Thyroid gland (tissue), 4 donors: ENCODE measurements around the gene PLEKHA8. TPM values are rescaled to one million over a fixed set of nuclear protein-coding genes. Genes with fewer than 3 reads are reported as not detected.

ENCODE experiments used
- DNase-seq, 2 donors: peaks; one replicate each; pipeline ENCODE4 v3.0.0-alpha.2; 2019
- H3K27ac ChIP-seq, 3 donors: fragments of 200-600 bp; sonication (generic); 1 replicate in 2 of 3; 2 replicates in 1 of 3; pipeline ENCODE4 v1.5.1; 2016 to 2019; ENCODE audit warnings: mild to moderate bottlenecking in 1 of 3, moderate library complexity in 1 of 3
- H3K27me3 ChIP-seq: fragments of 200-600 bp; sonication (generic); one replicate; pipeline ENCODE4 v1.5.1; 2019
- H3K36me3 ChIP-seq, 2 donors: fragments of 200-600 bp; sonication (generic); one replicate each; pipeline ENCODE4 v1.5.1; 2016 to 2019
- H3K4me1 ChIP-seq, 2 donors: fragments of 200-600 bp; sonication (generic); one replicate each; pipeline ENCODE4 v1.5.1; 2017 to 2019
- H3K4me3 ChIP-seq, 3 donors: fragments of 200-600 bp; sonication (generic); replicated peaks in 1 of 3; 1 replicate in 2 of 3; 2 replicates in 1 of 3; pipeline ENCODE4 v1.5.1; 2016; ENCODE audit warnings: mild to moderate bottlenecking in 1 of 3
- H3K9me3 ChIP-seq: fragments of 200-600 bp; sonication (generic); one replicate; pipeline ENCODE4 v1.5.1; 2017
- POLR2A ChIP-seq, 2 donors: fragments of 450-650 bp; IDR thresholded peaks; one replicate each; pipeline ENCODE4 v1.6.1; 2017; ENCODE audit warnings: antibody characterized with exemption in 2 of 2, mild to moderate bottlenecking in 2 of 2, moderate library complexity in 1 of 2
- WGBS, 2 donors: methylation state at CpG; one replicate each; pipeline ENCODE4 v1.1.5; 2017; 5-methylcytosine and 5-hydroxymethylcytosine counted together
- intact Hi-C: fragments of 100-400 bp; cut with DNase I; formaldehyde crosslinking; loops from one replicate; pipeline ENCODE4 v1.15.1; 2023
- total RNA-seq, 4 donors: library from RNA; depleted of rRNA; stranded (reverse); fragments of >200 nt; gene quantifications; one replicate each; pipeline ENCODE4 v1.2.3, GENCODE V29; 2016
- TF ChIP-seq, protein P1 (sequence below), 6 experiments: fragments of 200-600 bp in 3 of 6; fragments of 450-650 bp in 3 of 6; sonication (generic) in 3 of 6; IDR thresholded peaks; one replicate each; pipeline ENCODE4 v1.5.1; 2016 to 2019; ENCODE audit warnings: antibody characterized with exemption in 6 of 6, mild to moderate bottlenecking in 2 of 6, inconsistent platforms in 1 of 6, moderate library complexity in 1 of 6

Gene PLEKHA8
- total RNA-seq, 4 donors from 2014 or later = 7.1 to 13.3 (median 8.8) TPM

DNA sequence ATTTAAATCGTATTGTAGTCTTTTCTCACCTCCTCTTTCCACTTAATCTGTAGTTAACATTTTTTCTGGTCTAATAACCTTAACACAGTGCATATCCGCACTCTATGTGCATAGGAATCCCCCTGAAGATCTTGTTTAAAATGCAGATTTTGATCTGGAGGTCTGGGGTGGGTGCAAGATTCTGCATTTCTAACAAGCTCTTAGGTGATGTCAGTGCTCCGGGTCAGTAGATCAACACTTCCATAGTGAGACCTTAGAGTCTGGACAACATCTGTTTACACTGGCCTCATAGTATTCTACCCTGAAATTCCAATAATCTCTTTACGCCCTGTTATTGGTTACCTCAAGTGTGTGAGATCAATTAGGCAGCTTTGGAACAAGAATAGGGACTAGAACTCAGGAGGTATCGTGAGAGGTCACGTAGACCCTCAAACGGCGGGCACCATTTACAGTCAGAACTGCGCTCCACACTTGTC is 434 bp upstream of the PLEKHA8 start:
- no peak for TF ChIP-seq POLR2A (IDR thresholded peaks at IDR 0.05)
- TF ChIP-seq, protein P1, sequence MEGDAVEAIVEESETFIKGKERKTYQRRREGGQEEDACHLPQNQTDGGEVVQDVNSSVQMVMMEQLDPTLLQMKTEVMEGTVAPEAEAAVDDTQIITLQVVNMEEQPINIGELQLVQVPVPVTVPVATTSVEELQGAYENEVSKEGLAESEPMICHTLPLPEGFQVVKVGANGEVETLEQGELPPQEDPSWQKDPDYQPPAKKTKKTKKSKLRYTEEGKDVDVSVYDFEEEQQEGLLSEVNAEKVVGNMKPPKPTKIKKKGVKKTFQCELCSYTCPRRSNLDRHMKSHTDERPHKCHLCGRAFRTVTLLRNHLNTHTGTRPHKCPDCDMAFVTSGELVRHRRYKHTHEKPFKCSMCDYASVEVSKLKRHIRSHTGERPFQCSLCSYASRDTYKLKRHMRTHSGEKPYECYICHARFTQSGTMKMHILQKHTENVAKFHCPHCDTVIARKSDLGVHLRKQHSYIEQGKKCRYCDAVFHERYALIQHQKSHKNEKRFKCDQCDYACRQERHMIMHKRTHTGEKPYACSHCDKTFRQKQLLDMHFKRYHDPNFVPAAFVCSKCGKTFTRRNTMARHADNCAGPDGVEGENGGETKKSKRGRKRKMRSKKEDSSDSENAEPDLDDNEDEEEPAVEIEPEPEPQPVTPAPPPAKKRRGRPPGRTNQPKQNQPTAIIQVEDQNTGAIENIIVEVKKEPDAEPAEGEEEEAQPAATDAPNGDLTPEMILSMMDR (IDR thresholded peaks at IDR 0.05) = no peak
- intact Hi-C loops = loop anchor here (10.0 kb wide), 1 partner anchor 107 kb away; the partner anchor contains the start of gene MTURN
- peak overlapping the region in 2 of 3 donors; percentile 92 to 96 for H3K27ac ChIP-seq
- 6 to 9% methylated on average over 9 of the region's 9 CpGs for WGBS, 2 donors
- H3K27me3 ChIP-seq = no peaks in the 10 kb centered on the region
- no peaks in the 10 kb centered on the region for H3K36me3 ChIP-seq
- peak overlapping the region in 2 of 3 donors; percentile 14 to 89 for H3K4me3 ChIP-seq
- DNase-seq = no peak
- no peaks in the 10 kb centered on the region for H3K9me3 ChIP-seq
- peaks cover 23 to 32% of the 10 kb centered on the region in 2 donors for H3K4me1 ChIP-seq

DNA sequence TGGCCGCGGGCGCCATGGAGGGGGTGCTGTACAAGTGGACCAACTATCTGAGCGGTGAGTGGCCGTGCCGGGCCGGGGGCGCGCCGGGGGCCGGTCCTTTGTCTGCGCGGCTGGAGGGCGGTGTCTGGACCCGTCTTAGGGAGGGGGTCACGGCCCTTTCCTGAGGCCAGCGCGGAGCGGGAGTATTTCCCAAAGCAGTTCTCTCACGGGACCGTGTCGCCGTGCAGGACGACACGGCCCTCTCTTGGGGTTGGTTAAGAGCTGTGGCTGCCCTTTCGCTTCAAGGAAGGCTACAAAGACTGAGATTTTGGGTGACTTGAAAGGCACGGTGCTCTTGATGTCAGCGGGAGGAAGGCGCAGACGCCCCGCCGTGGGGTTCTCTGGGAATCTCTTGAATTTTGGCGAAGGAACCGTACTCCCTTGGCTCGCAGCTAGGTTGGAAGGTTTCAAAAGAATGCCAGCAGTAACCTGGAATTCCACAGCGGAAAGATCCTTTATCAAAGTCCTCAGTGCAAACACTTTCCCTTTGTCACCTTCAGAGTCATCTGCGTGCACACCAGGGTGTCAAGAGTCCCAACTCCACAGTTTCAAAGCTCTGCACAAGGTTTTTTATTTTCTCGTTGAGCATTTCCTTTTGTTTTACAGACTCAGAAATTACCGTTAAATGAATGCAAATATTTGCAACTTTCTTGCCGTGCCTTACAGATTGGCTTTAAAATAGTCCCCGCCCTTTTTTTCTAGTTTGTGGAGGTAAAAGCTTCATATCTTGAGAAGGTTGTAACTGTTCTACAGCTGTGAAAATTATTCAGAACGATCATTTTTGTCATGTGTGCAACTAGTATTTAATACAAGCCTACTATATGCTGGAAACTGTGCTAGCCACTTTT is 780 bp downstream of the PLEKHA8 start:
- Histone ChIP-seq H3K9me3 (no peaks in the 10 kb centered on the region), H3K4me3 (peak overlapping the region; percentile 71 to 89 (median 72)), H3K27me3 (no peaks in the 10 kb centered on the region), H3K27ac (peak overlapping the region; percentile 40 to 96 (median 92)), H3K36me3 (no peaks in the 10 kb centered on the region), H3K4me1 (peaks cover 23 to 35% of the 10 kb centered on the region in 2 donors)
- WGBS, 2 donors = 1% methylated on average over 10 to 19 of the region's 42 CpGs
- TF ChIP-seq POLR2A (IDR thresholded peaks at IDR 0.05) = no peak
- TF ChIP-seq, protein P1 (IDR thresholded peaks at IDR 0.05) = peak in 2 of 6 experiments; percentile 6 to 11
- intact Hi-C loops = loop anchor here (10.0 kb wide), 1 partner anchor 106 kb away; the partner anchor contains the start of gene MTURN
- DNase-seq = peak; percentile 49 to 60

DNA sequence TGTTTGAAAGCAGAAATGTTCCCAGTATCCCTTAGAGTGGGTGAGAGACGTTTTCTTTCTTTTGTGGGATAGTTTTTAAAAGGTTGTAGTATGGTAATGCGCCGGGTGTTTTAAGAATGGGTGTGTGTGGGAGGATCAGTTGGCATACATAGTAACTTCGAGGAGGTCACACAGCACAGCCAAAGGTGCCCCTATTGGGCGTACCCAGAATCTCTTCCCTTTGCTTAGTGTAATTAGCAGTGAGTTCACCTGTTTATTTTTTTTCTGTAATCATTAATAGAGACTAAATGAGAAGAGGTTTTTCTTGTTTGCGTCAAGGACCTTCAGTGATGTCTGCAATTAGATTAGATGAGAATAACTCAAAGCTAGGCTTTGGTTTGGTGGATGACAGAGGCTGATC is 1.5 kb downstream of the PLEKHA8 start:
- no peaks in the 10 kb centered on the region for H3K36me3 ChIP-seq
- H3K4me1 ChIP-seq = peaks cover 23 to 32% of the 10 kb centered on the region in 2 donors
- peak overlapping the region in 1 of 3 donors; percentile 89 for H3K4me3 ChIP-seq
- WGBS, 2 donors = 38 to 43% methylated on average over 6 of the region's 6 CpGs
- H3K27me3 ChIP-seq = no peaks in the 10 kb centered on the region
- intact Hi-C loops = loop anchor here (10.0 kb wide), 1 partner anchor 105 kb away; the partner anchor contains the start of gene MTURN
- no peak overlapping the region for H3K27ac ChIP-seq
- DNase-seq = no peak
- H3K9me3 ChIP-seq = no peaks in the 10 kb centered on the region
- no peak for TF ChIP-seq POLR2A (IDR thresholded peaks at IDR 0.05)
- TF ChIP-seq, protein P1 (IDR thresholded peaks at IDR 0.05) = no peak

DNA sequence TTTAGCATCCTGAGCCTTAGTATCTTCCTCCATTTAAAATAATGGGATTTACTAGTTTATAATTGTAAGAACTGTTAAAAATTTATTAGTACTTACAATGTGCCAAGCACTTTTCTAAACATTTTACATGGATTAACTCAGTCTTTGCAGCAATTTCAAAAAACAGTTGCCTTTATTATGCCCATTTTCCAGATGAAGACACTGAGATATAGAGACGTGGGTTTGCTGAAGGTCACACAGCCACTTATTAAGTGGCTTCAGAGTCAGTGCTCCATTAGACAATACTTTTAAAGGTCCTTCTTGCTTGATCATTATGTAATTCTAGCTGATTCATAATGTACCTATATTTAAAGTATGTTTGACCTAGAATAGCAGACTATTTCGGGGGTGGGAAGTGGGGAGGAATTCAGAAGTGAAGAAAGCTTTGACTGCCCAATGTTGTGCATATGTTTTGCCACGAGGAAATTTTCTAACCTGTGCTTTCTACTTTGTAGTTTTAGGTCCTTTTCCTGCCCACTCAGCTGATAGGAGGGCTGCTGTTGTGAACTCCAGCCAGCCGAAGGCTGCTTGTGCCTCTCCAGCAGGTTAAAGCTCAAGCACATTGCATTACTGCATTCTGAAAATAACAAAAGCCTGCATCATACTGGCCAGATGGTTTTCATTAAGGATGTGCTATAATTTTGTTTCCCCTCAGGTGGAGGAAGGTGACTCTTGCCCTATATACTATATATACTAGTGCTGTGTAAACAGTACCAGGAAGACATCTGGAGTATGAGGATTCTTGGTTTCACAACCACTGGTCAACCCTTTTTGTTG is 4.3 kb downstream of the PLEKHA8 start:
- Histone ChIP-seq H3K27me3 (no peaks in the 10 kb centered on the region), H3K4me3 (no peak overlapping the region), H3K27ac (no peak overlapping the region), H3K36me3 (no peaks in the 10 kb centered on the region), H3K4me1 (peaks cover 10 to 18% of the 10 kb centered on the region in 2 donors), H3K9me3 (no peaks in the 10 kb centered on the region)
- TF ChIP-seq POLR2A (IDR thresholded peaks at IDR 0.05) = no peak
- TF ChIP-seq, protein P1 (IDR thresholded peaks at IDR 0.05) = no peak
- intact Hi-C loops = no loop called here
- 41% methylated on average over 4 of the region's 4 CpGs for WGBS, 2 donors
- DNase-seq = peak; percentile 51 to 56
